A673 (cell line): ENCODE results near the gene CCL13.
A peak's percentile ranks its signal among the peaks of the same experiment; 100 is the strongest.

ENCODE experiments used
- EZH2 ChIP-seq: fragments of 200-600 bp; sonication (generic); IDR thresholded peaks from 2 replicates; pipeline ENCODE4 v1.6.1; 2017; ENCODE audit warnings: borderline replicate concordance, low read depth, mild to moderate bottlenecking, mixed read lengths, antibody characterized with exemption, low read length; ENCODE audit not compliant: poor library complexity, severe bottlenecking
- TF ChIP-seq, protein P1 (sequence below): fragments of 300-800, 200-600 bp; sonication (generic); conservative IDR thresholded peaks from 2 replicates; pipeline ENCODE4 v1.5.1; 2017; ENCODE audit warnings: low read depth, mild to moderate bottlenecking, antibody characterized with exemption, low read length, moderate library complexity, mixed read lengths

DNA sequence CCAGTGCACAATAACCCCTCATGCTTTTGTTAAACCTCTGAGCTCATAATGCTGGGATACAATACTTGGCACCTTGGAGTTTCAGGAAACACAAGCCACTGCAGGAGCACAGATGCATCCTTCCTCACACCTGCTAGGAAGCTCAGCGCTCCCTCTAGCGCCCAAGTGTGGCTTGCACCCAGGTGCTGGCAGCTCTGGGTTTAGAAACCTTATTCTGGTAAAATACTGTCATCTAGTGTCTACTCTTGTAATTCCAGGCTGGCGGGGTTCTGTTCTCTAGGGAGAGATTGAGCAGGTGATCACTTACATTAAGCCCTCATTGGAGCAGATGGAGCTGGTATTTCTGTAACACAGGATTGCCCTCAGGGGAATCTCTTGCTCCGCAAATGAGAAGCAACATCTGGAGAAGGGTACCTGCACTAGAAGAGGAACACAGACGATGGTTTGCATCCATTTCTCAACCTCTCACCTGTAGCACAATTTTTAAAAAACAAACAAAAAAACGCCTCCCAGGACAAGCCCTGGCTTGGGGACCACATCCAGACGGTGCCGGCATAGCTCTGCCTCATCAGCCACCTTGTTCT lies 5.3 kb downstream of the CCL13 start:
- TF ChIP-seq, protein P1, sequence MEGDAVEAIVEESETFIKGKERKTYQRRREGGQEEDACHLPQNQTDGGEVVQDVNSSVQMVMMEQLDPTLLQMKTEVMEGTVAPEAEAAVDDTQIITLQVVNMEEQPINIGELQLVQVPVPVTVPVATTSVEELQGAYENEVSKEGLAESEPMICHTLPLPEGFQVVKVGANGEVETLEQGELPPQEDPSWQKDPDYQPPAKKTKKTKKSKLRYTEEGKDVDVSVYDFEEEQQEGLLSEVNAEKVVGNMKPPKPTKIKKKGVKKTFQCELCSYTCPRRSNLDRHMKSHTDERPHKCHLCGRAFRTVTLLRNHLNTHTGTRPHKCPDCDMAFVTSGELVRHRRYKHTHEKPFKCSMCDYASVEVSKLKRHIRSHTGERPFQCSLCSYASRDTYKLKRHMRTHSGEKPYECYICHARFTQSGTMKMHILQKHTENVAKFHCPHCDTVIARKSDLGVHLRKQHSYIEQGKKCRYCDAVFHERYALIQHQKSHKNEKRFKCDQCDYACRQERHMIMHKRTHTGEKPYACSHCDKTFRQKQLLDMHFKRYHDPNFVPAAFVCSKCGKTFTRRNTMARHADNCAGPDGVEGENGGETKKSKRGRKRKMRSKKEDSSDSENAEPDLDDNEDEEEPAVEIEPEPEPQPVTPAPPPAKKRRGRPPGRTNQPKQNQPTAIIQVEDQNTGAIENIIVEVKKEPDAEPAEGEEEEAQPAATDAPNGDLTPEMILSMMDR = peak; percentile 83
- no peak for TF ChIP-seq EZH2
